NB4 (cell line): Measurements from ENCODE around the gene NWD2.

Experiments
- CTCF ChIP-seq: IDR thresholded peaks from one replicate; pipeline ENCODE4 v1.5.1; 2012; ENCODE audit warnings: low read depth, low read length
- POLR2A ChIP-seq: IDR thresholded peaks from 2 replicates; pipeline ENCODE4 v1.6.1; 2011; ENCODE audit warnings: mild to moderate bottlenecking; ENCODE audit not compliant: insufficient read length; ENCODE audit errors: extremely low read depth
- TF ChIP-seq, protein P1 (sequence below): IDR thresholded peaks from 2 replicates; pipeline ENCODE4 v1.6.1; 2011; ENCODE audit warnings: low read depth, low read length

GRCh38 chr4:37423310-37423709, 178.8 kb downstream of the NWD2 start:
- TF ChIP-seq POLR2A (no peak), CTCF (no peak)
- TF ChIP-seq, protein P1, sequence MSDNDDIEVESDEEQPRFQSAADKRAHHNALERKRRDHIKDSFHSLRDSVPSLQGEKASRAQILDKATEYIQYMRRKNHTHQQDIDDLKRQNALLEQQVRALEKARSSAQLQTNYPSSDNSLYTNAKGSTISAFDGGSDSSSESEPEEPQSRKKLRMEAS, result no peak
